GM20431 (cell line): ENCODE measurements around the gene CHD2.
"Not testable (repeated sequence)": the region's sequence is repeated elsewhere in the genome, so short reads cannot be mapped to it uniquely, and the experiment has no call there.

Experiments
- in situ Hi-C: fragments of 300-500 bp; cut with MseI, MboI; formaldehyde crosslinking; loops from one replicate; pipeline ENCODE4 v1.15.0; 2020; ENCODE audit warnings: low sequenced_read_pairs; ENCODE audit not compliant: unreplicated experiment

Gene CHD2

DNA sequence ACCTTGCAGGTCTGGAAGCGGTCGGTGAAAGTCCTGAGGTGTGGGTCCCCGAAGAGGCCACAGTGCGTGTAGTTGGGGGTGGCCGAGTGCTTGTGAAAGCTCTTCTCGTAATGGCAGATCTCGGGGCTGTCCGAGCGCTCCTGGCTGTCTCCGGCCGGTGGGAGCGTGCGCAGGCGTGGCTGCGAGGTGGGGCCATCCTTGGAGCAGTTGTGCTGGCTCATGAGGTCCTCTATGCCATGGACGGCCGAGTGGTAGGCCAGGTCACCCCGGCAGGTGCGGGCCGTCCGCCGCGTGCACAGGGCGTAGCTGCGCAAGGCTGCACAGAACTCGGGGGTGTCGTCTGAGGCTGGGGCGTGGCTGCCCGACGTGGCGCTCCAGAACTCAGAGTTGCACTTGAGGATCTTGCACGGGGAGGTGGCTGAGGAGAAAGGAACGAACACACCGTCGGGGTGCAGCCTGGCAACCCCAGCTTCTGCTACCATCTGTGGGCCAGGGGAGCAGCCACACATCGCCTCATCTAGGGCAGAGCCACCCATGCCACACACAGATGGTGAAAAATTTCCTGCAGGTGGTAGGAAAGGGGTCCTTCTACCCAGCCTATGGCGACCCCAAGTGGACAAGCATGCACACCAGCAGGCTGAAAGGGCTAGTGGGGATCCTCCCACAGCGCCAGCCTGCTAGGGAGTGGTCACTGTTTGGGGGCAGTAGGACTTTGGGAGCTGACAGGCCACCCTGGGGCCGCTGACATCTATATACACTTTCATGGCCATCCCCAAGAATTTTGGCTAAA lies 152.2 kb downstream of the CHD2 start:
- in situ Hi-C loops, result no loop called here

DNA sequence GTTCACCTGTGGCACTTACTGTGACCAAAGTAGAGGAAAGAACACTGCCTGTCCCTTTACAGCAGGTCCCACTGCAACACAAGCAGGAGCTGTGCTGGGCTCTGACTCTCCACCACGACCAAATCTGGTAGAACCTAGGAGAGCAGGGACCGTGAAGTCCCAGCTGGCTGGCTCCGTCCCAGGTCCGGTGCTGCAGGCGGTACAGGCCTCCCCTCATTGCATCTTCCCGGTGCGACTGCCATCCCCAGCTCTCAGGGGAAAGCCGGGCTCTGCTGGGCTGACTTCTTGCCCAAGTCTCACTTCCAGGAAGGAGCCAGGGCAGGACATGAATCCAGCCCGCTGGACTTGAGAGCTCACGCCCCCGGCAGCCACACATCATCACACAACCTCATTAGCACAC lies 155.1 kb downstream of the CHD2 start:
- in situ Hi-C loops, result no loop called here

- in situ Hi-C loops, result no loop called here
Observed at GRCh38 chr15:93056836-93057235, 156.7 kb downstream of the CHD2 start.

DNA sequence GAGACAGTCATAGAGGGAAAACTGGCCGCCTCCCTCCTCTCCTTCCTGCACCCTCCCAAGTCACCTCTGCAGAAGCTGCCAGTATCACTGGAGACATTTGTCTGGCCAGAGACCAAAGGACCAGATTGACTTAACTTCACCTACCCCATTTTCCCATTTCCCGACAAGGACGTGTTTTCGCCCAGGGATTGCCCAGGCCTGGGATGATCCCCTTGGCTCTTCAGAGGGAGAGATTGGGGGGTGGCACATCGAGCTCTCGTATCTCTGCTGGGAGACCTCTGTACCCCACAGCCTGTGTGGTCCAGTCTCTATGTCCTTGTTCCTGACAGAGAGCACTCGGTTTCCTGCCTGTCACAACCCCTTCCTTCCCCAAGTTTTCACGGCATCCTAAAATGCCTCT lies 157.5 kb downstream of the CHD2 start:
- in situ Hi-C loops, result no loop called here

- in situ Hi-C loops, result no loop called here
Observed at GRCh38 chr15:93058128-93058527, 158.0 kb downstream of the CHD2 start.

- in situ Hi-C loops, result no loop called here
Observed at GRCh38 chr15:93058904-93059427, 158.8 kb downstream of the CHD2 start.

- in situ Hi-C loops, result no loop called here
Observed at GRCh38 chr15:93059442-93059841, 159.3 kb downstream of the CHD2 start.

GRCh38 chr15:93060336-93061248 lies 160.5 kb downstream of the CHD2 start:
- in situ Hi-C loops, result no loop called here

- in situ Hi-C loops, result not testable (repeated sequence)
Observed at GRCh38 chr15:93062628-93063261, 162.6 kb downstream of the CHD2 start.

GRCh38 chr15:93063262-93063671 lies 163.1 kb downstream of the CHD2 start:
- in situ Hi-C loops, result no loop called here

GRCh38 chr15:93063796-93064690 lies 163.9 kb downstream of the CHD2 start:
- in situ Hi-C loops, result no loop called here

- in situ Hi-C loops, result no loop called here
Observed at GRCh38 chr15:93065641-93066045, 165.5 kb downstream of the CHD2 start.

- in situ Hi-C loops, result no loop called here
Observed at GRCh38 chr15:93066224-93066681, 166.1 kb downstream of the CHD2 start.

DNA sequence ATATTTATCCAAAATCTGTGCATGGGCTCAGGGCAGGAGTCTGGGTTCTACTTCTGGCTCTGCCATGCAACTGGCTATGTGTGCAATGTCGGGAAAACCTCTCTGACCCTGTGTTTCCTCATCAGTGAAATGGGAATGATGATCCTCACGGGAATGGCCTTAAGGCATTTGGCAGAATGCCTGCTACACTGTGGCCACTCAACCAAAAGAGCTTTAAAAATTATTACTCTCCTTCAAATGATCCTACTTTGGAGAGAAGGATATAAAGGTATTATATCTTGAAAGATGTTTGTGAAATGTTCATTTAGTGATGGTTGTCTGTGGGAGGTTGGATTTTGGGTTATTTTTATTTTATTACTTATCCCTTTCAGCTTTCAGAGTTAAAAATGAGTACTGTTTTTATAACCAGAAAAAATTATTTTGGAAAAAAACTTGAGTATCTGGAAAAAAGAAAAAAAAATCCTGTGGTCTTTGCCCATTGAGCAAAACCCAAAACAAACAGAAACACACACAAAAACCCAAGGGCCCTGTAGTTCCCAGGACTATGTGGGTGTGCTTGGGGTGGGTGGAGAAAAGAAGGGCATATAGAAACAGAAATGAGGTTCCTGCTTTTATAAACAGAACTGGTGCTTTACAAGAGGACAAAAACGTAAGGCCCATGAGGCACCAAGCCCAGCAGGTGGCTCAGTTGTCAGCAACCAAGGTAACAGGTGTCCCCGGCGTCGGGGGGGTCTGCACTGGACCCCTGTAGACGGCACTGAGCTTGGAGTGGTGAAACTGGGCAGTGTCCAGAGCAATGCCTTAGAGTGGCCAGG lies 166.9 kb downstream of the CHD2 start:
- in situ Hi-C loops, result no loop called here

DNA sequence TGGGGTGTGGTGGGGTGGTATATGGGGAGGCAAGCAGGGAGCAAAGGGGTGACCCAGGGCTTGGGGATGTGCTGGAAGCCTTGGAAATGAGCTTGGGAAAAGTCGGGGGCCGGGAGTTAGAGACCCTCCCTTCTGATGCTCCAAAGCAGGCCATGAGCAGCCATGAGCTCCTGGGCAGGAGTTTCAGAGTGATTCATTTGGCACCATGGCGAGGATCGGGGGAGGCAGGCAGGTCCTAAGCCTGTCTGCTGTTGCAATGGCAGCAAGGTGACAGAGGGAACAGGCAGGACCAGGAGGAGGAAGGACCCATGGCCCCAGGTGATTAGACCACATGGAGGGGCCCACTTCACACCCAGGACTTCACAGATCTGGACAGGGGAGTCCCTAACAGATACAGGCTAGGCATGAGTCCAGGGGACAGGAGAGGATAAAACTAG lies 167.5 kb downstream of the CHD2 start:
- in situ Hi-C loops, result no loop called here

DNA sequence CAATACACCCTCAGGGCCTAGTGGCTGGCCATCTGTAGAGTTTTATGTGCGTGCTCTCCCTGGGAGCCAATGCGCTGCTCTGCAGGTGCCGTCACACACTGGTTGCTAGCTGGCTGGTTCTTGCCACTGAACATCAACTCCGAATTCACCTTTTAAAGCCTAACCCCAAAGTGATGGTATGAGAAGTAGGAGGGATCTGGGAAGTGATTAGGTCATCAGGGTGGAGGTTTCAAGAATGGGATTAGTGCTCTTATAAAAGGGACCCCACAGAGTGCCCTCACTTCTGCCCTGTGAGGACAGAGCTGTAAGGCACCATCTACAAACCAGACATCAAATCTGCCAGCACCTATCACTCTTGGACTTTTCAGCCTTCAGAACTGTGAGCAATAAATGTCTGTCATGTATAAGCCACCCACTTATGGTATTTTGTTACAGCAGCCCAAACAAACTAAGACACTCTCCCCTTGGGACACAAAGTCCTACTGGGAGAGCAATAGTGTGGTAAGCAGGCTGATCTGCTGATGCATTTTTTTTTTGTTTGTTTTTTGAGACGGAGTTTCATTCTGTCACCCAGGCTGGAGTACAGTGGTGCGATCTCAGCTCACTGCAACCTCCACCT lies 168.6 kb downstream of the CHD2 start:
- in situ Hi-C loops, result no loop called here

DNA sequence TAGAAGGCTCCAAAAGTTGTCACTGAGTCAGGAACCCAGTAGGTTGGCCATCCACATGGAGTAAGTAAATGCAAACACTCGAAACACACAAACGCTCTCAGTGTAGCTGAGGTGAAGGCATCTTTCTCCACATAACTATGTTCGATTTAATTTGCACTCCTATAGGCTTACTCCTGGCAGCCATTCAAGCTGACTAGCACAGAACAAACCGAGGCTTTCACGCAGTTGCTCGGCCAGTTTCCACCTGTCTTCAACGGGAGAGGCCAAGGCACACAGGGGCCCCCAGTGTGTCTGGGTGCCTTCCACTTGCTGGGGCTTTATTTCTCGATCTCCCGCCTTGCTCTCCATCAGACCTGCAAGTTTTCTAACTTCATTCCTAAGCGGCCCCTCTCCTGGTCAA lies 170.0 kb downstream of the CHD2 start:
- in situ Hi-C loops, result no loop called here
